ENCODE results near the gene AP2A2.

Gene AP2A2

GRCh38 chr11:1026163-1026450 lies 100.4 kb downstream of the AP2A2 start:
- Histone ChIP-seq H3K27me3 (replicated peaks) (no peaks in the 10 kb centered on the region), H3K27ac (no peak overlapping the region), H3K36me3 (replicated peaks) (no peaks in the 10 kb centered on the region), H3K4me3 (ENCODE audit: low read depth, low read length) (no peak overlapping the region)
- no peak for DNase-seq
- in situ Hi-C loops (cut with HindIII; ENCODE audit: low pct_ligation_motif_present, low sequenced_read_pairs): loop anchor here (25.0 kb wide), 1 partner anchor 114 kb away; the partner anchor contains the start of gene CHID1
- TF ChIP-seq CTCF (IDR thresholded peaks at IDR 0.05; ENCODE audit: low read depth, low read length, missing control alignments): no peak

DNA sequence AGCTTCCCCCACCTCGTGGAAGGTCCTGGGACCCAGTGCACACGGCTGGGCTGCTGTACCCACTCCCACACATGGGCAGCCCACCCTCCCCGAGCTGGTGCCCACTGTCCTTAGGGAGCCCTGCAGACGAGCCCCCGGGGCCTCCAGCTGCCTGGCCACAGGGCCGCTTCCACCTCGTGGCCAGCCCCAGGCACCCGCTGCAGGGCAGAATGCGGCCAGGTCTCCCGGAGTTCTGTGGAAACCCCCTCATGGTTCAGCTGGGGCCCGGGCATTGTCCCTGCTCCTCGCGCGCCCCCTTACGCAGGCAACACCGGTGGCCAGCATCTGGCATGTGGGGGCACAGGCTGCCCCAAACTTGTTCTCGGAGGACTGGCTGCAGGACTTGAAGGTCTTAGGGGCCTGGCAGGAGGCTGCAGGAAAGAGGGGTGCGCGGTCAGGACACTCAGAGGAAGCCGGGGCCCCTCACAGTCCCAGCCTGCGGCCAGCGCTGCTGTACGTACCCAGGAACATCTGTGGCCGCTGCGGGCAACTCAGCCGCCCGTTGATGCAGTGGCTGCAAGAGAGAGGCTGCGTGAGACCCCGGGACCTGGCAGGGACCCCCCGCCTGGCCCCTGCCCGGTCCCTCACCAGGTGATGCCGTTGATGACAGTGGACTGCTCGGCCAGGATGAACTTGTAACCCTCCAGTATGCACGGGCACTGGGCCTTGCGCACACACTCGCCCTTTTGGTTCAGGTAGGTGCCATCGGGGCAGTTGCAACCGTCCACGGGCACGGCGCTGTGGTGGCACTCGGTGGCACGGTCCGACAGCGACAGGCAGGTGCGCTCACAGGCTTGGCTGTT lies 101.2 kb downstream of the AP2A2 start:
- TF ChIP-seq CTCF (IDR thresholded peaks at IDR 0.05; ENCODE audit: low read depth, low read length, missing control alignments): no peak
- H3K27me3 ChIP-seq (replicated peaks): no peaks in the 10 kb centered on the region
- no peak for DNase-seq
- H3K4me3 ChIP-seq (ENCODE audit: low read depth, low read length): no peak overlapping the region
- H3K36me3 ChIP-seq (replicated peaks): no peaks in the 10 kb centered on the region
- H3K27ac ChIP-seq: no peak overlapping the region
- in situ Hi-C loops (cut with HindIII; ENCODE audit: low pct_ligation_motif_present, low sequenced_read_pairs): loop anchor here (25.0 kb wide), 1 partner anchor 115 kb away; the partner anchor contains the start of gene CHID1

DNA sequence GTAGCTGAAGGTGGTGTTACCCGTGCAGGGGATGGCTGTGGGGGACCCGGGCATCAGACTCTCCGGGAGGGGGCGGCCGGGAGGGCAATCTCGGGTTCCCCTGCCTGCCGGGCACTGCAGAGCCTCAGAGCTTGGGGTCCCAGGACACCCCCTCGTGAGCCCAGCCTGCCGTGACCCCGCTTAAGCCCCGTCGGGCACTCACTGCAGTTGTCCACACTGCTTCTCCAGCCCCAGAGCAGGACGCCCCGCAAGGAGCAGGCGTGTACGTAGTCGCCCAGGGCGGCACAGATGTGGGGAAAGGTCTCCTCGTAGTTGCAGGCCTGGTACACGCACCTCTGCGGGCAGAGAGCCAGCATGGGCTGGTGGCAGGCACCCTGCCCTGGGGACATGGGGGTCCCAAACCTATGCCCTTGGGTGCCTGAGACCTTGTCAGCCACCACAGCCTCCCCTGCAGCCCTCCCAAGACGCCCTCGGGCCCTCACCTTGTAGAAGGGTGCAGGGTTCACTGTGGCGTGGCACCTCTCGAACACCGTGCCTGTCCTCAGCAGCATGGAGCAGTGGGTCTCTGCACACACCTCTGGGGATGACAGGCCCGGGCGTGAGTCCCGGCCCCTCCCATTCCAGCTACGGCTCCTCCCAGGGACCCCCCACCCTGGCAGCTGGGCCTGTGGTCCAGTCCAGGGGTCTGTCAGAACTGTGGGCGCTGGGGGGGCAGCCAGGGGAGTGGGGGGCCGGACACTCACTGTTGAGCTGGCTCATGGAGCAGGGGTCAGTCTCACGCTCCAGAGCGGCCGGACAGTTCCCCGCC lies 102.0 kb downstream of the AP2A2 start:
- no peak for TF ChIP-seq CTCF (IDR thresholded peaks at IDR 0.05; ENCODE audit: low read depth, low read length, missing control alignments)

GRCh38 chr11:1028291-1028540 lies 102.5 kb downstream of the AP2A2 start:
- TF ChIP-seq CTCF (IDR thresholded peaks at IDR 0.05; ENCODE audit: low read depth, low read length, missing control alignments): no peak
- no peak for DNase-seq
- Histone ChIP-seq H3K4me3 (ENCODE audit: low read depth, low read length) (no peak overlapping the region), H3K36me3 (replicated peaks) (no peaks in the 10 kb centered on the region), H3K27ac (no peak overlapping the region), H3K27me3 (replicated peaks) (no peaks in the 10 kb centered on the region)
- in situ Hi-C loops (cut with HindIII; ENCODE audit: low pct_ligation_motif_present, low sequenced_read_pairs): loop anchor here (25.0 kb wide), 1 partner anchor 116 kb away; the partner anchor contains the start of gene CHID1

More for the DNA sequence above, 102.0 kb downstream of the AP2A2 start:
- Histone ChIP-seq H3K36me3 (replicated peaks) (no peaks in the 10 kb centered on the region), H3K4me3 (ENCODE audit: low read depth, low read length) (no peak overlapping the region), H3K27ac (no peak overlapping the region), H3K27me3 (replicated peaks) (no peaks in the 10 kb centered on the region)
- no peak for DNase-seq
- in situ Hi-C loops (cut with HindIII; ENCODE audit: low pct_ligation_motif_present, low sequenced_read_pairs): loop anchor here (25.0 kb wide), 1 partner anchor 115 kb away; the partner anchor contains the start of gene CHID1

DNA sequence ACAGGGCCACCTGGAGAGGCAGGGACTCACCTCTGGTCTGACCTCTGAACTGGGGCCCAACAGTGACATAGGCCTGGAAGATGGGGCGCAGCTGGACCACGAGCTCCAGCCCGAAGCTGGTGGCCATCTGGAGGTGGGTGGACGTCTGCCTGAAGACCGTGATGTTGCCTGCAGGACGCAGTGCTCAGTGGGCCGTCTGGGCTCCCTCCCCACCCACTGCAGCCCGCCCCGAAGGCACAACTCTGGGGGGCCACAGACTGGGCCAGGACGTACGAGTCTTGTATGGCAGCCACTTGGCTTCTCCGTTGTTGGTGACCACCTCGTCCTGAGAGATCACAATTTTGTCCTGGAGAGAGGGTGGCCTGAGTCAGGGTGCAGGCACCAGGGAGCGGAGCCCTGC lies 102.9 kb downstream of the AP2A2 start:
- no peak overlapping the region for H3K4me3 ChIP-seq (ENCODE audit: low read depth, low read length)
- no peak for TF ChIP-seq CTCF (IDR thresholded peaks at IDR 0.05; ENCODE audit: low read depth, low read length, missing control alignments)
- in situ Hi-C loops (cut with HindIII; ENCODE audit: low pct_ligation_motif_present, low sequenced_read_pairs): loop anchor here (25.0 kb wide), 1 partner anchor 116 kb away; the partner anchor contains the start of gene CHID1
- H3K36me3 ChIP-seq (replicated peaks): no peaks in the 10 kb centered on the region
- no peak overlapping the region for H3K27ac ChIP-seq
- DNase-seq: no peak
- no peaks in the 10 kb centered on the region for H3K27me3 ChIP-seq (replicated peaks)
